Measurements from ENCODE around the gene PFDN1. TPM values are rescaled to one million over a fixed set of nuclear protein-coding genes. Genes with fewer than 3 reads are reported as not detected.

Gene PFDN1
- total RNA-seq, 1 experiment from 2014 or later: 48.9 TPM

GRCh38 chr5:140322751-140323731 is 20.1 kb upstream of the PFDN1 start:
- Histone ChIP-seq H3K9me2 (ENCODE audit: insufficient read depth) (no peaks in the 10 kb centered on the region), H4K20me1 (ENCODE audit: insufficient read depth) (no peaks in the 10 kb centered on the region), H3K4me1 (ENCODE audit: control insufficient read depth in 1 of 2, insufficient read depth in 2 of 2, low read length in 2 of 2) (peaks cover 12 to 26% of the 10 kb centered on the region in 2 experiments), H3K9ac (ENCODE audit: low read length) (peak overlapping the region; percentile 23; the same call in 1 of the 2 replicates), H3K4me2 (ENCODE audit: low read length) (peak overlapping the region; percentile 58), H3K9me3 (ENCODE audit: control insufficient read depth in 1 of 2, insufficient read depth in 1 of 2, low read depth in 1 of 2, low read length in 2 of 2) (no peaks in the 10 kb centered on the region), H3K36me3 (ENCODE audit: control insufficient read depth in 1 of 2, insufficient read depth in 2 of 2, low read length in 2 of 2) (no peaks in the 10 kb centered on the region), H3K79me2 (ENCODE audit: insufficient read depth, low read length) (no peaks in the 10 kb centered on the region), H2AFZ (ENCODE audit: low read depth, low read length, poor library complexity, severe bottlenecking) (peak overlapping the region; percentile 47), H3K4me3 (replicated peaks in 1 of 2; ENCODE audit: low read depth in 1 of 2, low read length in 2 of 2) (peak overlapping the region in 1 of 2 experiments; percentile 14; a peak in 1 of 4 replicates), H3K27ac (ENCODE audit: low read depth, low read length) (peak overlapping the region; percentile 3; the same call in 1 of the 2 replicates), H3K27me3 (ENCODE audit: insufficient read depth, low read length) (no peaks in the 10 kb centered on the region)
- TF ChIP-seq POLR2AphosphoS5 (IDR thresholded peaks at IDR 0.05; ENCODE audit: low read depth, low read length): no peak
- no peak for TF ChIP-seq SIN3A (IDR thresholded peaks at IDR 0.05; ENCODE audit: low read depth)
- no peak for TF ChIP-seq TCF7L2 (IDR thresholded peaks at IDR 0.05; ENCODE audit: borderline replicate concordance, extremely low read depth, insufficient read depth, insufficient read length)
- TF ChIP-seq FOSL1 (IDR thresholded peaks at IDR 0.05; ENCODE audit: low read depth): no peak
- no peak for TF ChIP-seq ZNF274 (IDR thresholded peaks at IDR 0.05; ENCODE audit: low read depth, low read length)
- no peak for TF ChIP-seq CBX3 (IDR thresholded peaks at IDR 0.05; ENCODE audit: low read depth)
- TF ChIP-seq REST (IDR thresholded peaks at IDR 0.05; ENCODE audit: low read depth): no peak
- TF ChIP-seq YY1 (IDR thresholded peaks at IDR 0.05; ENCODE audit: extremely low read depth, insufficient replicate concordance, low read depth, low read length): no peak
- TF ChIP-seq CTCF (IDR thresholded peaks at IDR 0.05 in 2 of 3, conservative IDR thresholded peaks at IDR 0.05 in 1 of 3; ENCODE audit: borderline replicate concordance in 1 of 3, insufficient read depth in 1 of 3, low read depth in 2 of 3, low read length in 2 of 3): no peak
- no peak for TF ChIP-seq POLR2A (IDR thresholded peaks at IDR 0.05; ENCODE audit: borderline replicate concordance, extremely low read depth, insufficient read depth, insufficient read length)
- no peak for TF ChIP-seq ZBTB33 (IDR thresholded peaks at IDR 0.05; ENCODE audit: extremely low read depth, insufficient replicate concordance, low read length)
- no peak for TF ChIP-seq JUND (IDR thresholded peaks at IDR 0.05)
- TF ChIP-seq RAD21 (IDR thresholded peaks at IDR 0.05; ENCODE audit: low read depth): no peak
- no peak for TF ChIP-seq ATF3 (IDR thresholded peaks at IDR 0.05)
- TF ChIP-seq ELF1 (IDR thresholded peaks at IDR 0.05; ENCODE audit: borderline replicate concordance, low read depth): no peak
- BruUV-seq (replicated peaks): no TSS peak
- DNase-seq (ENCODE audit: low read depth, low spot score): no peak
- ATAC-seq: peak; percentile 74
- ChIA-PET RAD21 (ENCODE audit: low non-redundant PET in 1 of 2, low total read pairs in 2 of 2, uncharacterized antibody in 2 of 2, unreplicated experiment in 2 of 2) (no interaction called here), POLR2A (no interaction called here), CTCF (interaction anchor here (1.5 to 1.8 kb wide), 2 partner anchors 20 to 24 kb away, joined by 3 to 4 read pairs; partner anchors contain the start of genes HBEGF and PFDN1)
- intact Hi-C loops (cut with micrococcal nuclease): no loop called here
